Dedifferentiated amniotic fluid mesenchymal stem cell (primary cell): ENCODE measurements around the gene CSRP2.

ENCODE experiments used
- DNase-seq: peaks from one replicate; pipeline ENCODE4 v3.0.0-alpha.2; 2016; ENCODE audit errors: extremely low spot score

Gene CSRP2

GRCh38 chr12:76863005-76863670, 15.7 kb downstream of the CSRP2 start:
- DNase-seq = peak; percentile 75

GRCh38 chr12:76860256-76860655, 18.6 kb downstream of the CSRP2 start:
- no peak for DNase-seq

GRCh38 chr12:76859611-76860010, 19.2 kb downstream of the CSRP2 start:
- DNase-seq = no peak

- no peak for DNase-seq
Observed at GRCh38 chr12:76856018-76856644, 22.7 kb downstream of the CSRP2 start.

GRCh38 chr12:76855271-76855670, 23.5 kb downstream of the CSRP2 start:
- DNase-seq = no peak

- no peak for DNase-seq
Observed at GRCh38 chr12:76852106-76852505, 26.7 kb downstream of the CSRP2 start.

GRCh38 chr12:76848132-76848531, 30.7 kb downstream of the CSRP2 start:
- no peak for DNase-seq

- no peak for DNase-seq
Observed at GRCh38 chr12:76847260-76847659, 31.6 kb downstream of the CSRP2 start.

GRCh38 chr12:76836633-76837032, 42.2 kb downstream of the CSRP2 start:
- no peak for DNase-seq

- peak; percentile 41 for DNase-seq
Observed at GRCh38 chr12:76830436-76830835, 48.4 kb downstream of the CSRP2 start.

GRCh38 chr12:76820888-76821482, 57.8 kb downstream of the CSRP2 start:
- DNase-seq = peak; percentile 29

GRCh38 chr12:76813972-76814371, 64.8 kb downstream of the CSRP2 start:
- no peak for DNase-seq

- DNase-seq = no peak
Observed at GRCh38 chr12:76813265-76813664, 65.6 kb downstream of the CSRP2 start.

GRCh38 chr12:76811976-76812375, 66.8 kb downstream of the CSRP2 start:
- no peak for DNase-seq

GRCh38 chr12:76810671-76811419, 68.0 kb downstream of the CSRP2 start:
- DNase-seq = no peak
